Stimulated activated naive CD8-positive, alpha-beta T cell treated with anti-CD3 and anti-CD28 coated beads, Interleukin-15, Interleukin-2, amounts not matched to agents 100 U/mL and 50 U/mL, for 24 hours (primary cell): Measurements from ENCODE around the gene STAT5B.
"Not testable (repeated sequence)": the region's sequence is repeated elsewhere in the genome, so short reads cannot be mapped to it uniquely, and the experiment has no call there.

Experiments used
- ATAC-seq: fragments of 150-1000 bp; cut with Tn5 transposase; one replicate; pipeline ENCODE4 v1.10.0; 2021
- DNase-seq: peaks from one replicate; pipeline ENCODE4 v3.0.0; 2021

The STAT5B gene

DNA sequence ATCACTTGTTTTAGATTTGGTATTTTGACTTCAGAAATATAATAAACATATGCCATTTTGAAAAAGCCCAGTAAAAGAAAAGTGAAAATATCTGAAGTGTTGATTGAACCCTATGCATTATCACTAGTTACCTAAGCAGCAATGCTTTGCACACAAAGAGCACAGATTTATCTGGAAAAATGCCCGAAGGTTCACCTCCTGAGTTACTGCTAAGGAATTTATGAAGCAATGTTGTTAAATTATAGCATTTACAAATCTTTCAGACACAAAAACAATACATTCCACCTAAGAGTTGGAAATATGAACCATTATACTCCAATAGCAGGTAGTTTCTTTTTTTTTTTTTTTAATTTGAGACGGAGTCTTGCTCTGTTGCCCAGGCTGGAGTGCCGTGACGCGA lies 43.0 kb downstream of the STAT5B start:
- DNase-seq (no peak), ATAC-seq (no peak)

- no peak for DNase-seq
- no peak for ATAC-seq
These were observed 46.0 kb downstream of the STAT5B start for GRCh38 chr17:42230225-42230624.

- no peak for ATAC-seq
- no peak for DNase-seq
These were observed 48.1 kb downstream of the STAT5B start for GRCh38 chr17:42227849-42228700.

DNA sequence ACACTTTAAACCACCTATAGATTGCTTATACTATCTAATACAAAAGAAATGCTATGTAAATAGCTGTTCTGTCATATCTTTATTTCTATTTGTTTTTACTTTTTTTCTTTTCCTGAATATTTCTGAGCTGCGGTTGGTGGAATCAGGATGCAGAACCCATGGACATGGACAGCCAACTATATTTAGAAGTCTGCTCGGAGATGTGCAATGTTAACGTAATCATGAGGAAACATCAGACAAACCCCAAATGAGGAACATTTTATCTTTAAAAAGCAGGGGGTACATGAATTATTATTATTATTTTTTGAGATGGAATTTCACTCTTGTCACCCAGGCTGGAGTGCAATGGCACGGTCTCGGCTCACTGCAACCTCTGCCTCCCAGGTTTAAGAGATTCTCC lies 50.5 kb downstream of the STAT5B start:
- no peak for ATAC-seq

DNA sequence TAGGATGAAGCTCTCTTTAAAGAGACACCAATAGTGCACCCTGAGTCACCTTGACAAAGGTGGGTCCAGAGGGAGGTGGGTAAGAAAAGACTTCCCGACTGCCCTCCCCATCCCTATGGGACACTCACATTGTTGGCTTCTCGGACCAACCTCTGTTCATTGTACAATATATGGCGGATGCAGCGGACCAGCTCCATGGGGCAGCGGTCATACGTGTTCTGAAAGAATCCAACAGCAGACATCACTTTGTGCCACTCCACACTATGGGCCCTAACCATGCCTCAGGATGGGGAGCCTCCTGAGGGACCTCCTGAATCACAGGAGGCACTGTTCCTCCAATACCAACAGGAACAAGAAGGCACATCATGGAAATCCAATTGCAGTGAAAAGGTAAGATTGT lies 51.5 kb downstream of the STAT5B start:
- ATAC-seq, result no peak
- DNase-seq, result no peak

More for the DNA sequence above, 50.5 kb downstream of the STAT5B start:
- no peak for DNase-seq

DNA sequence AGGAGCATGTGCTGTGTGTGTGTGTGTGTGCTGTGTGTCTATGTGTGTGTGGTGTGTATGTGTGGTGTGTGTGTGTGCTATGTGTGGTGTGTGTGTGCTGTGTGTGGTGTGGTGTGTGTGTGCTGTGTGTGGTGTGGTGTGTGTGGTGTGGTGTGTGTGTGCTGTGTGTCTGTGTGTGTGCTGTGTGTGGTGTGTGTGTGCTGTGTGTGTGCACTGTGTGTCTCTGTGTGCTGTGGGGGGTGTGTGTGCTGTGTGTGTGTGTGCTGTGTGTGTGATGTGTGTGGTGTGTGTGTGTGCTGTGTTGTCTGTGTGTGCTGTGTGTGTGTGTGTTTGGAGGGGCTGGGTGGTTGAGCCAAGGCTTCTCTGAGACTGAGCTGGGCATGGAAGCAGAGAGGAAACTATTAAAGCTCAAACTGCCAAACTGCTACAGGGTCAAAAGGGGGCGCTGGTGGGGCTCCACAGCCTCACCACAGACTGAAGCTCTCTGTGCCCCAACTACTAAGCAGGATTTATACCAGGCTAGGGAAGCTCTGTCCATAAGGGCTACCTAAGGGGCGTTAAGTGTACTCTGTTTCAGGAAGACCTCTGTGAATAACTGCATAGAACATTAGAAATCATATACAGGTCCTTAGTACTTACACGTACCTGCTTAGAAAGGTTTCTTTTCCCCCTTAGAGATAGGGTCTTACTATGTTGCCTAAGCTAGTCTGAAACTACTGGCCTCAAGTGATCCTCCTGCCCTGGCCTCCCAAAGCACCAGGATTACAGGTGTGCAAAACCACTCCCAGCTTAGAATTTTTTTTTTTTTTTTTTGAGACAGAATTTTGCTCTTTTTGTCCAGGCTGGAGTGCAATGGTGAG lies 54.1 kb downstream of the STAT5B start:
- ATAC-seq, result peak; percentile 80
- DNase-seq, result peak; percentile 64

DNA sequence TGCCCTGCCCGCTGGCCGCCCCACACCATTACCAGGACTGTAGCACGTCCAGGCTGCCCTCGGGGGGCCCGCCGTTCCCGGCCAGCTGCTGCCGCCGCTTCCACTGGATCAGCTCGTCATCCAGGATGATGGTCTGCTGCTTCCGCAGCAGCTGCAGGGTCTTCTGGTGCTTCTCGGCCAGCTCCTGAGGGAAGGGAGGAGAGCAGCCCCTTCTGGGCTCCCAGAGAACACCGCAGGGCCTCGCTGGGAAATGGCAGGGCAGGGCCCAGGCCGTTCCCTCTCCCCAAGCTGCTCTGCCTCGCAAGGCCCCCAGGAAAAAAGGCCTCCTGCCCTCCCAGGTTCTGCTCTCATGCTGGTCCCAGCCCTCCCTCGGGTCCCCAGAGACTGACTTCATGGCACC lies 56.9 kb downstream of the STAT5B start:
- ATAC-seq, DNase-seq: not testable (repeated sequence)

GRCh38 chr17:42214156-42214555 lies 62.0 kb downstream of the STAT5B start:
- DNase-seq (no peak), ATAC-seq (no peak)

GRCh38 chr17:42212382-42212781 lies 63.8 kb downstream of the STAT5B start:
- DNase-seq (no peak), ATAC-seq (no peak)

GRCh38 chr17:42211921-42212341 lies 64.3 kb downstream of the STAT5B start:
- DNase-seq, ATAC-seq: not testable (repeated sequence)

DNA sequence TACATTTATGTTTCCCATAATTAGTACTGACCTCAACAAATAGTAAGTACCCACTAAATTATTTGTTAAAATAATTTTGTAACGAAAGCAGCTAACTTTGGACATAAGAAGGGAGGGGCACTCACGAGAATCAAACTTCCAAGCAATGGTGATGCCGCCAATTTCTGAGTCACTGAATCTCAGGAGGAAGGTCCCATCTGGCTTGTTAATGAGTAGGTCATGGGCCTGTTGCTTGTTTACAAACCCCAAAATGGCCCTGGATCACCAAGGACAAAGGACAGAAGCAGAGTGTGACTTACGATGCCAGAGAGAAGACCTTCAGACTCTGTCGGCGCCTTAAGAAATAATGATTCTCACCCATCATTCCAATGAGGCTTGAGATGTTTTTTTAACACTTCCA lies 66.1 kb downstream of the STAT5B start:
- DNase-seq, result no peak
- ATAC-seq, result no peak

GRCh38 chr17:42206153-42206612 lies 70.0 kb downstream of the STAT5B start:
- ATAC-seq, DNase-seq: not testable (repeated sequence)

GRCh38 chr17:42203354-42203753 lies 72.8 kb downstream of the STAT5B start:
- DNase-seq, result no peak
- ATAC-seq, result no peak

- ATAC-seq, result no peak
These were observed 73.5 kb downstream of the STAT5B start for GRCh38 chr17:42202696-42203095.

DNA sequence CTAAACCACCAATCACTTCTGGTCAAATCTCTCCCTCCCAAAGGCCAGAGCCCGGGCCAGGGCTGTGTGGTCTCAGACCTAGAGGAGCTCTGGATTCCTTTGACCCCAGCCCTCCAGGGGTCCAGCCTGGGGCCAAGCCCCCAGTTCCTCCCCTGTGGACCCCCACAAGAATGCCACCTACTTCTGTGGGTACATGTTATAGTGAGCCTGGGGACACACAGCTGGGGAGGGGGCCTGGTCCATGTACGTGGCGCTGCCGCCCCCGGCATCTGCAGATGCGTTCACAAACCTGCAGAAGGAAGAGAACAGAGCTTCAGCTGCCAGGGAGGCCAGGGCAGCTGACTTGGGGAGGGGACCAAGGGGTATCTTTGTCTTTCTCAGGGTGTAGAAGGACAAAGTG lies 74.0 kb downstream of the STAT5B start:
- DNase-seq (no peak), ATAC-seq (no peak)

More at GRCh38 chr17:42202696-42203095, 73.5 kb downstream of the STAT5B start:
- DNase-seq, result no peak

GRCh38 chr17:42201458-42201772 lies 74.8 kb downstream of the STAT5B start:
- DNase-seq, result no peak
- ATAC-seq, result no peak

GRCh38 chr17:42200706-42201457 lies 75.3 kb downstream of the STAT5B start:
- no peak for ATAC-seq
- no peak for DNase-seq

DNA sequence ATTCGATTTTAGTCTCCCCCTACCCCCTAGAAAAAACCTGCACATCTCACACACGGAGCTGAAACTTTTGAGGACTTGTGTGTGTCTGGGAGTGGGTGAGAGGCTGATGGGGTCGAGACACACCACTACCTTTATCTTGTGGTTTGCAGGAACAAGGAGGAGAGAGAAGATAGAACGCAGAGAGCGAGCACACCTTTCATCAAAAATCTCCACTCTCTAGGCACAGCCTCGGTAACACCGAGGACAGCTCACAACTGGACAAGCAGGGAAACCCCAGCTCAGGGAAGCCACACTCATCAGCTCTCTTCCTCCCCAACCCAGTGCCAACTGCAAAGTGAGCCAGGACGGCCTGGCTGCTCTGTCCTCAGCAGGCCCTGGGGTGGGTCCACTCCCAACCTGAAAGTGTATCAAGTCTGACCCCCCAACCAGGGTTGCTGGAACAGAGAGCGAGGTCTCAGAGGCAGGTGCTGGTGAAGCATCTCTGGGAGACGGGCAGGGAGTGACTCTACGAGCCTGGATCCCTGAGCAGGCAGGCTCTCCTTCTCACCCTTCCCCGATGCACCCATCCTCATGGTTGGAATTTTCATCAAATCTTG lies 76.7 kb downstream of the STAT5B start:
- DNase-seq (no peak), ATAC-seq (no peak)

GRCh38 chr17:42198897-42199296 lies 77.3 kb downstream of the STAT5B start:
- DNase-seq (no peak), ATAC-seq (no peak)

DNA sequence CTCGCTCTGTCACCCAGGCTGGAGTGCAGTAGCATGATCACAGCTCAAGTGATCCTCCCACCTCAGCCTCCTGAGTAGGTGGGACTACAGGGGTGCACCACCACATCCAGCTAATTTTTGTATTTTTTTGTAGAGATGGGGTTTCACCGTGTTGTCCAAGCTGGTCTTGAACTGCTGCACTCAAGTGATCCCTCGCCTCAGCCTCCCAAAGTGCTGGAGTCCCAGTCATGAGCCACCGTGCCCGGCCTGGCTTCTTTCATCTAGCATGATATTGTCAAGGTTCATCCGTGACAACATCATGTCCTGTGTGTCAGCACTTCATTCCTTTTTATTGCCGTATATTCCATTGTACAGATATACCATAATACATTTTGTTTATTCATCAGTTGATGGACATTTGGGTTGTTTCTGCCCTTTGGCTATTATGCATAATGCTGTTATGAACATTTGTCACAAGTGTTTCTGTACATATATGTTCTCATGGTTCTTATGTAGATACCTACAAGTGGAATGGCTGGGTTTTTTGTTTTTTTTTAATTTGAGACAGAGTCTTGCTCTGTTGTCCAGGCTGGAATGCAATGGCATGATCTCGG lies 78.5 kb downstream of the STAT5B start:
- ATAC-seq (no peak), DNase-seq (no peak)
